HepG2 (cell line): ENCODE results near the gene ZNF276. TPM values are rescaled to one million over a fixed set of nuclear protein-coding genes. Genes with fewer than 3 reads are reported as not detected.
A peak's percentile ranks its signal among the peaks of the same experiment; 100 is the strongest.

Experiments
- ATAC-seq: fragments of 200-7000 bp; cut with Tn5 transposase; 3 replicates; pipeline ENCODE4 v1.9.1; 2020; ENCODE audit warnings: mild to moderate bottlenecking, moderate library complexity
- BruUV-seq: library from RNA; stranded (reverse); fragments of 400-500 nt; replicated peaks from 2 replicates; lab custom pipeline; 2021; lab: Mats Ljungman, UMichigan
- CTCF ChIA-PET: fragments of 300-600 bp; formaldehyde crosslinking; extraction: SDS; loops from one replicate; lab custom pipeline; 2021; ENCODE audit warnings: low total read pairs, inconsistent platforms, low intra/inter-chr PET ratio; lab: Yijun Ruan, JAX
- POLR2A ChIA-PET: fragments of 350-600 bp; sonication (Branson Sonifier 250); formaldehyde crosslinking; loops from one replicate; lab custom pipeline; 2020; ENCODE audit warnings: antibody characterized with exemption, inconsistent platforms; lab: Yijun Ruan, JAX
- DNase-seq: peaks from one replicate; pipeline ENCODE4 v3.0.0-alpha.2; 2015; ENCODE audit warnings: low spot score
- FAIRE-seq: peaks from 3 replicates; lab custom pipeline; 2011; peaks lifted over from hg19 to GRCh38; lab: Jason Lieb, UNC
- H2AFZ ChIP-seq: one replicate; pipeline ENCODE4 v1.6.1; 2011; ENCODE audit warnings: low read length, inconsistent platforms
- H3K27ac ChIP-seq: fragments of 300-600 bp; 3 replicates; pipeline ENCODE4 v1.8.0; 2011; ENCODE audit warnings: mixed run types, mild to moderate bottlenecking, mixed read lengths, low read length, inconsistent platforms; ENCODE audit not compliant: insufficient read depth; ENCODE audit errors: extremely low read length
- H3K27me3 ChIP-seq, 2 experiments: fragments of 200-600 bp in 1 of 2; 2 replicates in 1 of 2; 3 replicates in 1 of 2; pipeline versions ENCODE4 v1.6.0 to v1.8.0; 2011; ENCODE audit warnings: low read length in 2 of 2, mild to moderate bottlenecking in 2 of 2, moderate library complexity in 2 of 2, inconsistent platforms in 1 of 2; ENCODE audit not compliant: insufficient read depth in 2 of 2, control insufficient read depth in 1 of 2
- H3K36me3 ChIP-seq, 2 experiments: fragments of 200-600 bp in 1 of 2; replicated peaks in 1 of 2; 2 replicates in 1 of 2; 3 replicates in 1 of 2; pipeline versions ENCODE4 v1.5.1 to v1.8.0; 2011; ENCODE audit warnings: low read length in 2 of 2, inconsistent platforms in 1 of 2; ENCODE audit not compliant: insufficient read depth in 2 of 2, control insufficient read depth in 1 of 2
- H3K4me1 ChIP-seq: 2 replicates; pipeline ENCODE4 v1.5.1; 2012; ENCODE audit warnings: low read length, inconsistent platforms; ENCODE audit not compliant: insufficient read depth
- H3K4me2 ChIP-seq: 2 replicates; pipeline ENCODE4 v1.6.0; 2011; ENCODE audit warnings: low read depth, low read length, inconsistent platforms
- H3K4me3 ChIP-seq, 3 experiments: fragments of 200-600 bp in 1 of 3; sonication (generic), shearing (Covaris generic) in 1 of 3; replicated peaks in 1 of 3; 2 replicates each; pipeline ENCODE4 v1.5.1; 2011 to 2016; ENCODE audit warnings: low read length in 3 of 3, inconsistent platforms in 2 of 3, low read depth in 2 of 3, mild to moderate bottlenecking in 2 of 3, control low read depth in 1 of 3, mixed read lengths in 1 of 3; ENCODE audit not compliant: insufficient read depth in 1 of 3
- H3K79me2 ChIP-seq: one replicate; pipeline ENCODE4 v1.6.1; 2011; ENCODE audit warnings: low read length, inconsistent platforms; ENCODE audit not compliant: insufficient read depth
- H3K9ac ChIP-seq: 2 replicates; pipeline ENCODE4 v1.6.0; 2011; ENCODE audit warnings: mild to moderate bottlenecking, low read depth, low read length, inconsistent platforms; ENCODE audit not compliant: insufficient read depth
- H3K9me3 ChIP-seq: 2 replicates; pipeline ENCODE4 v1.5.1; 2012; ENCODE audit warnings: mild to moderate bottlenecking, low read length
- H4K20me1 ChIP-seq: 2 replicates; pipeline ENCODE4 v1.6.0; 2011; ENCODE audit warnings: inconsistent platforms, mild to moderate bottlenecking, low read length, moderate library complexity; ENCODE audit not compliant: insufficient read depth
- AGO2 ChIP-seq: fragments of 200-400 bp; formaldehyde crosslinking; optimal IDR thresholded peaks from 2 replicates; pipeline ENCODE3; 2017; ENCODE audit warnings: mild to moderate bottlenecking, low read depth, low read length, moderate library complexity
- AKAP8 ChIP-seq: sonication (generic); formaldehyde crosslinking; IDR thresholded peaks from 2 replicates; pipeline ENCODE4 v1.5.1; 2020; ENCODE audit warnings: mild to moderate bottlenecking, missing genetic modification reagents
- FOSL1 ChIP-seq: sonication (generic); formaldehyde crosslinking; IDR thresholded peaks from 2 replicates; pipeline ENCODE4 v1.9.0; 2021; ENCODE audit warnings: missing genetic modification reagents, borderline replicate concordance
- FOXM1 ChIP-seq: sonication (generic); formaldehyde crosslinking; IDR thresholded peaks from 2 replicates; pipeline ENCODE4 v1.5.0; 2020; ENCODE audit warnings: missing genetic modification reagents
- HMG20A ChIP-seq: IDR thresholded peaks from 2 replicates; pipeline ENCODE4 v1.6.1; 2016; ENCODE audit warnings: borderline replicate concordance
- NCOR1 ChIP-seq: fragments of 200-600 bp; sonication (generic); IDR thresholded peaks from 2 replicates; pipeline ENCODE4 v1.7.0; 2017; ENCODE audit warnings: antibody characterized with exemption, low read length, borderline replicate concordance
- RBM22 ChIP-seq: fragments of 200-400 bp; formaldehyde crosslinking; optimal IDR thresholded peaks from 2 replicates; pipeline ENCODE3; 2017; ENCODE audit warnings: mild to moderate bottlenecking, low read length, moderate library complexity
- WGBS: methylation state at CpG from one replicate; pipeline ENCODE4 v1.1.6; 2017; ENCODE audit warnings: low lambda C conversion rate; 5-methylcytosine and 5-hydroxymethylcytosine counted together
- in situ Hi-C: cut with HindIII; loops from 2 replicates; pipeline ENCODE4 v1.10.0; 2017; ENCODE audit warnings: low pct_unique_long_range_greater_than_20kb; ENCODE audit not compliant: extremely low pct_ligation_motif_present
- intact Hi-C: fragments of 100-400 bp; cut with micrococcal nuclease; formaldehyde crosslinking; loops from one replicate; pipeline ENCODE4 v1.10.0; 2022; ENCODE audit not compliant: unreplicated experiment
- polyA plus RNA-seq, 8 experiments: library from polyadenylated mRNA; depleted of rRNA in 3 of 8; stranded (reverse) in 7 of 8; unstranded in 1 of 8; fragments of >200 nt; fragmentation: Illumina TruSeq in 4 of 8; extraction: Trizol in 4 of 8; gene quantifications; 2 replicates each; pipeline versions ENCODE4 v1.2.1 to v1.2.3, GENCODE V29; 2011 to 2016; ENCODE audit warnings: low read depth in 4 of 8, missing spikeins in 1 of 8, mixed read lengths in 1 of 8; ENCODE audit not compliant: insufficient read depth in 1 of 8
- total RNA-seq, 5 experiments: library from RNA; depleted of rRNA; stranded (reverse); fragments of >200 nt; fragmentation: Illumina TruSeq; extraction: Trizol; gene quantifications; 2 replicates each; pipeline ENCODE4 v1.2.3, GENCODE V29; 2016; ENCODE audit warnings: low read depth in 1 of 5
- TF ChIP-seq, protein P1 (sequence below): sonication (generic); formaldehyde crosslinking; IDR thresholded peaks from 2 replicates; pipeline ENCODE4 v1.8.1; 2023; ENCODE audit warnings: mild to moderate bottlenecking, missing genetic modification reagents

ZNF276 gene
- total and polyA plus RNA-seq, 2 of the 13 experiments (the other 11 are each of a cell fraction or from before 2014, with no cell fraction given), result 17.7 to 18.0 TPM

DNA sequence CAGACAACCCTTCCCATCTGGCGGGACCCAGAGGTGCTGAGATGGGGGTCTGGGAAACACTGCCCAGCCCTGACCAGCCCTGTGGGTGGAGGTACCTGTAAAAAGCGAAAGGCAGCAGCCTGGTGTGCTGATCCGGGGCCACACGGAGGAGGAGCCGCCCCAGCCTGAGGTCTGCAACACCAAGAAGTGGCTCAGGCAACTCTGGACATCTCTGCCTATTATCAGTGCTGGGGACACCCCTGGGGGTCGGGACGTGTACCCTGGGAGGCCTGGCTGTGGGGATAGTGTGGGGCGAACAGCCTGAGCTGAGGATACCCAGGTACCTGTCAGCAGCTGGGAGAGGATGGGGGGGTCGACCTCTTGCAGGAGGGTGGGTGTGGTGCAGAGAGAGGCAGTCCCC is 18.0 kb downstream of the ZNF276 start:
- no peaks in the 10 kb centered on the region for H3K27me3 ChIP-seq
- H3K9me3 ChIP-seq, result no peaks in the 10 kb centered on the region
- ATAC-seq (peak; percentile 5), DNase-seq (no peak), FAIRE-seq (no peak)
- no peaks in the 10 kb centered on the region for H3K4me1 ChIP-seq
- H2AFZ ChIP-seq, result no peak overlapping the region
- H3K79me2 ChIP-seq, result no peaks in the 10 kb centered on the region
- ChIA-PET POLR2A (interaction anchor here (1.0 to 2.0 kb wide), 2 partner anchors 33 to 39 kb away, joined by 4 read pairs; no protein-coding TSS in a partner anchor), CTCF (no interaction called here)
- in situ Hi-C loops, result no loop called here
- peaks cover 41 to 92% of the 10 kb centered on the region in 2 experiments for H3K36me3 ChIP-seq
- no peak overlapping the region for H3K4me3 ChIP-seq
- no peaks in the 10 kb centered on the region for H4K20me1 ChIP-seq
- 0 out of 2 replicates have a peak, but pooled peaks have one; percentile 38 for TF ChIP-seq AKAP8 (CRISPR knock-in tag)
- TF ChIP-seq HMG20A (CRISPR knock-in tag), result no peak
- TF ChIP-seq, protein P1, sequence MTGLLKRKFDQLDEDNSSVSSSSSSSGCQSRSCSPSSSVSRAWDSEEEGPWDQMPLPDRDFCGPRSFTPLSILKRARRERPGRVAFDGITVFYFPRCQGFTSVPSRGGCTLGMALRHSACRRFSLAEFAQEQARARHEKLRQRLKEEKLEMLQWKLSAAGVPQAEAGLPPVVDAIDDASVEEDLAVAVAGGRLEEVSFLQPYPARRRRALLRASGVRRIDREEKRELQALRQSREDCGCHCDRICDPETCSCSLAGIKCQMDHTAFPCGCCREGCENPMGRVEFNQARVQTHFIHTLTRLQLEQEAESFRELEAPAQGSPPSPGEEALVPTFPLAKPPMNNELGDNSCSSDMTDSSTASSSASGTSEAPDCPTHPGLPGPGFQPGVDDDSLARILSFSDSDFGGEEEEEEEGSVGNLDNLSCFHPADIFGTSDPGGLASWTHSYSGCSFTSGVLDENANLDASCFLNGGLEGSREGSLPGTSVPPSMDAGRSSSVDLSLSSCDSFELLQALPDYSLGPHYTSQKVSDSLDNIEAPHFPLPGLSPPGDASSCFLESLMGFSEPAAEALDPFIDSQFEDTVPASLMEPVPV (CRISPR knock-in tag), result 0 out of 2 replicates have a peak, but pooled peaks have one; percentile 46
- TF ChIP-seq NCOR1, result no peak
- no peak for TF ChIP-seq FOXM1
- peak; percentile 80 for TF ChIP-seq AGO2
- TF ChIP-seq FOSL1, result no peak
- peak; percentile 74 for TF ChIP-seq RBM22
- no peak overlapping the region for H3K27ac ChIP-seq
- BruUV-seq, result no TSS peak
- 94% methylated on average over 8 of the region's 9 CpGs for WGBS
- no peak overlapping the region for H3K4me2 ChIP-seq
- intact Hi-C loops, result no loop called here
- H3K9ac ChIP-seq, result no peak overlapping the region
